Panc1 (cell line): ENCODE measurements around the gene ATP1A3. TPM values are rescaled to one million over a fixed set of nuclear protein-coding genes. Genes with fewer than 3 reads are reported as not detected.

Experiments
- ATAC-seq: fragments of 200-7000 bp; cut with Tn5 transposase; 2 replicates; pipeline ENCODE4 v1.9.1; 2020; ENCODE audit warnings: mild to moderate bottlenecking, moderate library complexity
- BruUV-seq: library from RNA; stranded (reverse); fragments of 400-500 nt; replicated peaks from 2 replicates; lab custom pipeline; 2021; lab: Mats Ljungman, UMichigan
- CTCF ChIA-PET: fragments of 300-600 bp; sonication (Branson Sonifier 250); formaldehyde crosslinking; loops from one replicate; lab custom pipeline; 2022; ENCODE audit warnings: antibody characterized with exemption; lab: Charles Lee
- POLR2A ChIA-PET: fragments of 300-600 bp; sonication (Branson Sonifier 250); formaldehyde crosslinking; loops from one replicate; lab custom pipeline; 2022; ENCODE audit warnings: antibody characterized with exemption; lab: Charles Lee
- DNase-seq: peaks from one replicate; pipeline ENCODE4 v3.0.0-alpha.2; 2010; ENCODE audit warnings: low read depth, low spot score
- H3K27ac ChIP-seq: 2 replicates; pipeline ENCODE4 v1.5.1; 2011; ENCODE audit warnings: mild to moderate bottlenecking, low read length, inconsistent platforms
- H3K27me3 ChIP-seq: fragments of 200-500 bp; sonication (Bioruptor generic); 2 replicates; pipeline ENCODE4 v1.6.0; 2014; ENCODE audit warnings: low read length, inconsistent platforms; ENCODE audit not compliant: control insufficient read depth, insufficient read depth
- H3K36me3 ChIP-seq: fragments of 200-500 bp; sonication (Bioruptor generic); 2 replicates; pipeline ENCODE4 v1.5.1; 2014; ENCODE audit warnings: inconsistent platforms, mild to moderate bottlenecking, low read length, moderate library complexity; ENCODE audit not compliant: control insufficient read depth, insufficient read depth
- H3K4me1 ChIP-seq: 2 replicates; pipeline ENCODE4 v1.5.1; 2011; ENCODE audit warnings: inconsistent platforms, mild to moderate bottlenecking, low read length, moderate library complexity; ENCODE audit not compliant: control insufficient read depth, insufficient read depth
- H3K4me3 ChIP-seq, 2 experiments: 2 replicates each; pipeline ENCODE4 v1.5.1; 2011 to 2012; ENCODE audit warnings: low read depth in 2 of 2, low read length in 2 of 2, mild to moderate bottlenecking in 2 of 2, inconsistent platforms in 1 of 2, moderate library complexity in 1 of 2
- H3K9me3 ChIP-seq: fragments of 200-500 bp; sonication (Bioruptor generic); 2 replicates; pipeline ENCODE4 v1.5.1; 2014; ENCODE audit warnings: low read depth, mild to moderate bottlenecking, inconsistent platforms, low read length, moderate library complexity; ENCODE audit not compliant: control insufficient read depth, insufficient read depth
- POLR2AphosphoS5 ChIP-seq: IDR thresholded peaks from 2 replicates; pipeline ENCODE4 v1.6.1; 2012; ENCODE audit warnings: mild to moderate bottlenecking, low read depth, low read length, moderate library complexity
- SIN3A ChIP-seq: IDR thresholded peaks from 2 replicates; pipeline ENCODE4 v1.6.1; 2012; ENCODE audit warnings: low read depth, mild to moderate bottlenecking, low read length, moderate library complexity, borderline replicate concordance; ENCODE audit not compliant: insufficient read depth
- TCF7L2 ChIP-seq: IDR thresholded peaks from 2 replicates; pipeline ENCODE4 v1.6.1; 2011; ENCODE audit warnings: mild to moderate bottlenecking, low read depth, low read length, inconsistent platforms
- in situ Hi-C: cut with HindIII; loops from 2 replicates; pipeline ENCODE4 v1.10.0; 2016; ENCODE audit warnings: low sequenced_read_pairs, low pct_unique_long_range_greater_than_20kb
- intact Hi-C: fragments of 100-400 bp; cut with micrococcal nuclease; formaldehyde crosslinking; loops from one replicate; pipeline ENCODE4 v1.10.0; 2022; ENCODE audit not compliant: unreplicated experiment
- total RNA-seq: library from RNA; stranded (reverse); gene quantifications from one replicate; pipeline ENCODE4 v1.2.1, GENCODE V29; 2021; ENCODE audit not compliant: unreplicated experiment
- TF ChIP-seq, protein P1 (sequence below): fragments of 450-650 bp; IDR thresholded peaks from 2 replicates; pipeline ENCODE4 v1.5.1; 2017; ENCODE audit warnings: mild to moderate bottlenecking
- TF ChIP-seq, protein P2 (sequence below), 2 experiments: IDR thresholded peaks; 2 replicates each; pipeline ENCODE4 v1.6.1; 2011 to 2012; ENCODE audit warnings: low read depth in 2 of 2, control low read depth in 1 of 2, low read length in 1 of 2, mild to moderate bottlenecking in 1 of 2, moderate library complexity in 1 of 2; ENCODE audit not compliant: insufficient read depth in 1 of 2

The ATP1A3 gene
- total RNA-seq, 1 experiment from 2014 or later, result 4.9 TPM

DNA sequence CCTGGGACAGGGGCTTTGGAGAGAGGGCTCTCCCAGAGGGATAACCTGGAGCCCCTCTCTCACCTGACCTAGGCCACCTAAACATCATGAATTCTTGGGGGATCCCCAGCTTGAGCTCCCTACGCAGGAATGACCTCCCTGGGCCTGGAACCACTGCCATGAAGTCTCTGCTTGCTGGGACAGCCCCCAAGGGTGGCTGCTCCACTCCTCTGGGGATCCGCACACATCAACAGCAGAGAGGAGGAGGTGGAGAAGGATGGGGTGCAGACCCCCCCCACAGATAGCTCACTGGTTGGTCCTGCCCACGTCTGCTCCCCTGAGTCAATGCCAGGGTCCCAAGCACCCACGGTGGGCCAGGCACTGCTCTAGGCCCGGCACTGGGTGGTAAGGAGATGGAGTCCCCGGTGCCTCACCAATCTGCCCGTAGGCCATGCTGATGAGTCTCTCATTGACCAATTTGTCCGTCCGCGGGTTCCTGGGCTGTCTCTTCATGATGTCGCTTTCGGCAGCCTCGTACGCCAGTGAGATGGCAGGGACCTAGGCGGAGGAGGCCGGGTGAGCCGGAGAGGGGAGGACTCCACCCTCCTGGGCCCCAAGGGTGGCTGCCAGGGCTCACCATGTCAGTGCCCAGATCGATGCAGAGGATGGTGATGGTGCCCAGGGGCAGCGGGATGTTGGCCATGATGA, 24.1 kb downstream of the ATP1A3 start:
- H3K4me1 ChIP-seq, result no peaks in the 10 kb centered on the region
- intact Hi-C loops (no loop called here), in situ Hi-C loops (no loop called here)
- no peak for TF ChIP-seq SIN3A
- TF ChIP-seq TCF7L2, result no peak
- TF ChIP-seq, protein P1, sequence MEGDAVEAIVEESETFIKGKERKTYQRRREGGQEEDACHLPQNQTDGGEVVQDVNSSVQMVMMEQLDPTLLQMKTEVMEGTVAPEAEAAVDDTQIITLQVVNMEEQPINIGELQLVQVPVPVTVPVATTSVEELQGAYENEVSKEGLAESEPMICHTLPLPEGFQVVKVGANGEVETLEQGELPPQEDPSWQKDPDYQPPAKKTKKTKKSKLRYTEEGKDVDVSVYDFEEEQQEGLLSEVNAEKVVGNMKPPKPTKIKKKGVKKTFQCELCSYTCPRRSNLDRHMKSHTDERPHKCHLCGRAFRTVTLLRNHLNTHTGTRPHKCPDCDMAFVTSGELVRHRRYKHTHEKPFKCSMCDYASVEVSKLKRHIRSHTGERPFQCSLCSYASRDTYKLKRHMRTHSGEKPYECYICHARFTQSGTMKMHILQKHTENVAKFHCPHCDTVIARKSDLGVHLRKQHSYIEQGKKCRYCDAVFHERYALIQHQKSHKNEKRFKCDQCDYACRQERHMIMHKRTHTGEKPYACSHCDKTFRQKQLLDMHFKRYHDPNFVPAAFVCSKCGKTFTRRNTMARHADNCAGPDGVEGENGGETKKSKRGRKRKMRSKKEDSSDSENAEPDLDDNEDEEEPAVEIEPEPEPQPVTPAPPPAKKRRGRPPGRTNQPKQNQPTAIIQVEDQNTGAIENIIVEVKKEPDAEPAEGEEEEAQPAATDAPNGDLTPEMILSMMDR, result no peak
- TF ChIP-seq POLR2AphosphoS5, result no peak
- TF ChIP-seq, protein P2, sequence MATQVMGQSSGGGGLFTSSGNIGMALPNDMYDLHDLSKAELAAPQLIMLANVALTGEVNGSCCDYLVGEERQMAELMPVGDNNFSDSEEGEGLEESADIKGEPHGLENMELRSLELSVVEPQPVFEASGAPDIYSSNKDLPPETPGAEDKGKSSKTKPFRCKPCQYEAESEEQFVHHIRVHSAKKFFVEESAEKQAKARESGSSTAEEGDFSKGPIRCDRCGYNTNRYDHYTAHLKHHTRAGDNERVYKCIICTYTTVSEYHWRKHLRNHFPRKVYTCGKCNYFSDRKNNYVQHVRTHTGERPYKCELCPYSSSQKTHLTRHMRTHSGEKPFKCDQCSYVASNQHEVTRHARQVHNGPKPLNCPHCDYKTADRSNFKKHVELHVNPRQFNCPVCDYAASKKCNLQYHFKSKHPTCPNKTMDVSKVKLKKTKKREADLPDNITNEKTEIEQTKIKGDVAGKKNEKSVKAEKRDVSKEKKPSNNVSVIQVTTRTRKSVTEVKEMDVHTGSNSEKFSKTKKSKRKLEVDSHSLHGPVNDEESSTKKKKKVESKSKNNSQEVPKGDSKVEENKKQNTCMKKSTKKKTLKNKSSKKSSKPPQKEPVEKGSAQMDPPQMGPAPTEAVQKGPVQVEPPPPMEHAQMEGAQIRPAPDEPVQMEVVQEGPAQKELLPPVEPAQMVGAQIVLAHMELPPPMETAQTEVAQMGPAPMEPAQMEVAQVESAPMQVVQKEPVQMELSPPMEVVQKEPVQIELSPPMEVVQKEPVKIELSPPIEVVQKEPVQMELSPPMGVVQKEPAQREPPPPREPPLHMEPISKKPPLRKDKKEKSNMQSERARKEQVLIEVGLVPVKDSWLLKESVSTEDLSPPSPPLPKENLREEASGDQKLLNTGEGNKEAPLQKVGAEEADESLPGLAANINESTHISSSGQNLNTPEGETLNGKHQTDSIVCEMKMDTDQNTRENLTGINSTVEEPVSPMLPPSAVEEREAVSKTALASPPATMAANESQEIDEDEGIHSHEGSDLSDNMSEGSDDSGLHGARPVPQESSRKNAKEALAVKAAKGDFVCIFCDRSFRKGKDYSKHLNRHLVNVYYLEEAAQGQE (IDR thresholded peaks at IDR 0.05; ENCODE audit: insufficient read depth in 1 of 2, low read depth in 2 of 2, low read length in 1 of 2), result no peak
- no peaks in the 10 kb centered on the region for H3K27me3 ChIP-seq
- ATAC-seq, result no peak
- H3K9me3 ChIP-seq, result no peaks in the 10 kb centered on the region
- BruUV-seq, result no TSS peak
- ChIA-PET CTCF (no interaction called here), POLR2A (no interaction called here)
- no peak overlapping the region for H3K27ac ChIP-seq
- DNase-seq, result no peak
- no peak overlapping the region for H3K4me3 ChIP-seq
- H3K36me3 ChIP-seq, result no peaks in the 10 kb centered on the region

DNA sequence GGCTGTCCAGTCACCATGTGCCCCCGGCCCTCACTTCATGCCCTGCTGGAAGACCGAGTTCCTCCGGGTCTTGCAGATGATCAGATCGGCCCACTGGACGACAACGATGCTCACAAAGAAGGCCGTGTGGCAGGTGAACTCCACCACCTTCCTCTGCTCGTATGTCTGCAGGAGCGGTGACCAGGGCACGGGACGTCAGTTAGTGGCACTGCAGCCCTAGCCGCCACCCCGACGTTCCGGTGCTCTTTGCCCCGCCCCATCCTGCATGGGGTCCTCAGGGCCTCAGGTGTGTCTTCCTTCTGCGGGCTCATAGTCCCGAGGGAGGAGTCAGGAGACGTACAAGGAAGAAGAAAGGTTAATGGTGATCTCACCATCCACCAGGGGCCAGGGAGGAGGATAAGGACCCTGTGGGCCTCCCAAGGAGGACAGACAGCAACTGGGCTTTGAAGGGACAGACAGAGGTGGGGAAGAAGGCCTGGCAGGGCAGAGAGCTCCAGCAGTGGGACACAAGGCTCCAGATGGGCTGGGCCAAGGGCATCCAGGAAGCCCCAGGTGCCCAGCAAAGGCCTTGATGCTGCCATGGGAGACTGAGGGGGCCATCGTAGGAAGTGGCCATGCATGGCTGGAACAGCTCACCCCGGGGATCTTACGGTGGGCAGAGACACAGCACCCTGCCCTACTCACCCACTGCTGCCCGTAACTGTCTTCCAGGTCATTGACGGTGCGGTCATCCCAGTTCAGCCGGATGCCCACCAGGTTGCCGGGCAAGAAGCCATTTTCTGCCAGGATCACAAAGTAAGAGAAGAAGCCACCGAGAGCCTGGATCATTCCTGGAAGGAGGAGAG, 25.1 kb downstream of the ATP1A3 start:
- CTCF ChIA-PET, result no interaction called here

More for the DNA sequence above, 25.1 kb downstream of the ATP1A3 start:
- BruUV-seq, result no TSS peak
- no peaks in the 10 kb centered on the region for H3K36me3 ChIP-seq
- intact Hi-C loops (no loop called here), in situ Hi-C loops (no loop called here)
- ATAC-seq, result no peak
- TF ChIP-seq TCF7L2, result no peak
- no peak overlapping the region for H3K27ac ChIP-seq
- H3K4me3 ChIP-seq, result no peak overlapping the region
- POLR2A ChIA-PET, result interaction anchor here (0.6 kb wide), 1 partner anchor 155 kb away, joined by 8 read pairs; no protein-coding TSS in a partner anchor
- no peaks in the 10 kb centered on the region for H3K4me1 ChIP-seq
- H3K9me3 ChIP-seq, result no peaks in the 10 kb centered on the region
- no peak for DNase-seq
- H3K27me3 ChIP-seq, result no peaks in the 10 kb centered on the region
